Mucosa of stomach (tissue), 1 donor: ENCODE measurements around the gene NR5A1.

Experiments
- H3K27me3 ChIP-seq: one replicate; pipeline ENCODE4 v1.7.0; 2013; ENCODE audit warnings: mild to moderate bottlenecking, low read length; ENCODE audit not compliant: control insufficient read depth, insufficient read depth
- H3K36me3 ChIP-seq: one replicate; pipeline ENCODE4 v1.7.0; 2013; ENCODE audit warnings: low read length; ENCODE audit not compliant: control insufficient read depth, insufficient read depth
- H3K4me1 ChIP-seq: one replicate; pipeline ENCODE4 v1.7.0; 2013; ENCODE audit warnings: mild to moderate bottlenecking, low read length; ENCODE audit not compliant: control insufficient read depth, insufficient read depth
- H3K4me3 ChIP-seq: one replicate; pipeline ENCODE4 v1.7.0; 2013; ENCODE audit warnings: low read length
- H3K9ac ChIP-seq: one replicate; pipeline ENCODE4 v1.7.0; 2013; ENCODE audit warnings: mild to moderate bottlenecking, low read length, moderate library complexity
- H3K9me3 ChIP-seq: one replicate; pipeline ENCODE4 v1.7.0; 2013; ENCODE audit warnings: mild to moderate bottlenecking, low read length, moderate library complexity; ENCODE audit not compliant: control insufficient read depth
- donor health status: Pancreatic carcinoma.

Gene NR5A1

DNA sequence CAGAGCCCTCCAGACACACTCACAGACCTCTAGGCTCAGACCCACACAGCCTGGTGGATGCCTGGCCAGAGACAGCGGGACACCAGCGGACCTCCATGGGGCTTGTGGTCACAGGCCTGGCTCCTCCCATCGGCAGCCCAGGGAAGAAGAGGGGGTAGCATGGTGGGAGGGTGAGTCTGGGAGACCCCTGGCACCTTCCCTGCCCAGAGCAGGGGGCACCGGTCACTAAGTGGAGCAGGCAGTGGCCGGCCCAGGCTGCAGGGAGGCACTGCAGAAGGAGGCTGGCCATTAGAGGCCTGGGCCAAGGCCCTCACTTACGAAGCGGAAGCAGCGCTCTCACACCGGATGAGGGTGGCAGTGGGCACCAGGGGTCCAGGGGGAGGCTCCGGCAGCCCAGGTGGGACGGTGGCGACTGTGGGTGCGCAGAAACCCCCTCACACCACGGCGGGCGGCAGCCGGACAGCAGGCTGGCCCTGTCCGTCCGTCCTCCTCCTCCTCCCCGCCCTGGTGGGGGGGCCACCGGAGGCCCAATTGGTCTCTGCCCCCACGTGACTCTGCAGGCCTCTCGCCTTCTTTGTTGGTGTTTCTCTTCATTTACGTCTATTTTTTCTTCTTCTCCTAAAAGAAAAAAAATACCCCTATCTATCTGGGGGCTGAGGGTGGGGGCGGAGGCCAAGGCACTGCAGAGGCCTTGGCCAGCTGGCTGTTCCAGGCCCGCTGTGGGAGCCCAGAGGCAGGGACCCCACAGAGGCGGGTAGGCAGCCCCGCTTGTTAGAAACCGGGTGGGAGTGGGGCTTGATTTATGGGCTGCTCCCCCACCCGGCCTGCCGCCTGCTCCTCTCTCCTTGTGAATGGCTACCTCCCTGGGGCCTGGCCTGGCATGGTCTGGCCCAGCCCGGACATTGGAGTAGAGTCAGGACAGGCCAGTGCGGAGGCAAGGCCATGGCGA, at the start of gene NR5A1:
TSS of gene NR5A1 (minus strand) at position 469 of the 949 bp plus-strand sequence. CDS start 4,004 bp downstream, outside the sequence.
- Histone ChIP-seq H3K9ac (no peak within 1 kb of the TSS), H3K27me3 (peaks cover 39% of the 10 kb centered on the region), H3K4me3 (no peak within 1 kb of the TSS)

DNA sequence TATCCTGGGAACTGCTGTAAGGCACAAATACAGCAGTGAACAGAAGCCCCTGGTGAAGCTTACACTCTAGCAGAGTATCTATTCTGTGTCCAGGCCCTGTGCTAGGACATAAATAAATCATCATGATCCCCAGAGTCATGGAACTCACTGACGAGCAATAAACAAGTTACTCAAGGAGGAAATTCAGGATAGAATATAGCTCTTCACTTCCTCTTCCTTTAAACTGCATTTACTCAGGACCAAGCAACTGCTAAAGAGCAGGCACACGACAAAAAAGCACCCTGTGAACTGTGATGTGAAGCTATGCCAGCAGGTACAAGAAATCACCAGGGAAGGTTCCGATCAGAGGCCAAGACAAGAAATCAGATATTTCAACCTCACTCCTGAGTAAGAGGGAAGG, 47.8 kb upstream of the NR5A1 start:
- Histone ChIP-seq H3K36me3 (no peaks in the 10 kb centered on the region), H3K27me3 (no peaks in the 10 kb centered on the region), H3K4me3 (no peak overlapping the region), H3K9me3 (no peaks in the 10 kb centered on the region), H3K9ac (no peak overlapping the region), H3K4me1 (peaks cover 4% of the 10 kb centered on the region)

More for the DNA sequence above, at the start of gene NR5A1:
- no peaks in the 10 kb centered on the region for H3K9me3 ChIP-seq
- H3K4me1 ChIP-seq = peaks cover 8% of the 10 kb centered on the region
- H3K36me3 ChIP-seq = no peaks in the 10 kb centered on the region

DNA sequence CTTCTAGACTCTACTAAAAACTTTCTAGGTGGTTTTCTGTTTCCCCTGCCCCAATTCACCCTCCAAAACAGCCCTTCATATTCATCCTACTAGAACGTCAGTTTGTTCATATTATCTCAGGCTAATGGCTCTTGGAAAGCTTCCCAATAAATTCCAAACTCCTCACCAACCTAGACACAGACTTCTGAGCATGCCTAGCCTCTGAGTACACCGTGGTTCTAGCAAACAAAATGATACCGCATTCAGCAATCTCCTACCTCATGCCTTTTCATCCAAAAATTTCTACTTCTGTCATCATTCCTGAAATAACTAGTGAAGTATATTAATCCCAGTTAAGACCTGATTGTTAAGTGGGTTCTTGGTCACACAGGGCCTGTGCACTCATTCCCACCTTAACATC, 46.5 kb upstream of the NR5A1 start:
- Histone ChIP-seq H3K27me3 (no peaks in the 10 kb centered on the region), H3K4me3 (no peak overlapping the region), H3K9ac (no peak overlapping the region), H3K4me1 (peaks cover 4% of the 10 kb centered on the region), H3K36me3 (no peaks in the 10 kb centered on the region), H3K9me3 (no peaks in the 10 kb centered on the region)

DNA sequence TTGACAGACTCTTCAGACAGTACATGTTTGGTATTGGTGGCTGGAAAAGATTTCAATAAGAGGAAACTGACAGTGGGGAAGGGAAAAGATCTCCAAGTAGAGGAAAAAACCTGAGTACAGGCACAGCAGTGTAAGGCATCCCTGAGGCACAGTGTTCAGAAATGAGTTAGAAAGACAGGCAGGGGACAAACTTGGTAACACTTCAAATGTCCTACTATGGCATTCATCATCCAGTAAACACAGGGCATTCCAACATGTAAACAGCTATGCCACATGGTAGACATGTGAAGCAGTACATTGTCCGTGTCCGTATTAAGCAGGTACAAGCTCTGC, 45.0 kb upstream of the NR5A1 start:
- no peak overlapping the region for H3K9ac ChIP-seq
- H3K4me1 ChIP-seq = no peaks in the 10 kb centered on the region
- no peak overlapping the region for H3K4me3 ChIP-seq
- H3K9me3 ChIP-seq = no peaks in the 10 kb centered on the region
- H3K27me3 ChIP-seq = no peaks in the 10 kb centered on the region
- H3K36me3 ChIP-seq = no peaks in the 10 kb centered on the region

DNA sequence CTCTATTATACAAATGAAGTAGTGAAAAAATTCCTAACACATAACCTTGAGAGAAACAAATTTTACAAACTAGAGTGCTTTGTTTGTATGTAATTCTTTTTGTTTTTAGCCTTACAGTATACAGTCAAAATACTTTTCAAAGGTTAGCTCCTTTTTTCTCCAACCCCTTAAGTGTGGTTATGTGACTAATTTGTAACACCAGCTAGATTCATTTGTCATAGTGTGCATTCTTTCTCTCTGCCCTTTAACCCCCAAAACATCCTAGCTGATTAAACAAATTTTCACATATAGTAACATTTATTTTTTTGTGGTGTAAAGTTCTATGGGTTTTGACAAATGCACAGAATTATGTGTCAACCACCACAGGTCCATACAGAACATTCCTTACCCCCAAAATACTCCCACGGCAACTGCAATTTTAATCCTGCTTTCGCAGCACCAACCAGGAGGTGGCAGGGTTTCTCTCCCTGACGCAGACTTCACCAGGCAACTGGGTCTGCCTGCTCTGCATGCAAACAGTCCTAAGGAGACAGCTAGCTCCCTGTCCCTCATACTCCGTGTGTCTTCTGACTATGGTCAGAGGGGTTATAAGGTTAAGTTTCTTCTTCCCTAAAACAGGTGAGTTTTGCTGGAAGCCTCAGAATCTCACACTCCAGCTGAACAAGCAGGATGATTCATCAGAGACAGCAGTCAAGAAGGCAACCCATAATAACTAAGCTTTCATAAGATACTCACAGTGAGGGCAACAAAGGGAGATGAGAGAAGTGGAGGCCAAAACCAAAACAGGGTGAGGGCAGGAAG, 44.5 kb upstream of the NR5A1 start:
- H3K36me3 ChIP-seq = no peaks in the 10 kb centered on the region
- no peak overlapping the region for H3K9ac ChIP-seq
- no peaks in the 10 kb centered on the region for H3K27me3 ChIP-seq
- no peaks in the 10 kb centered on the region for H3K4me1 ChIP-seq
- no peaks in the 10 kb centered on the region for H3K9me3 ChIP-seq
- H3K4me3 ChIP-seq = no peak overlapping the region

DNA sequence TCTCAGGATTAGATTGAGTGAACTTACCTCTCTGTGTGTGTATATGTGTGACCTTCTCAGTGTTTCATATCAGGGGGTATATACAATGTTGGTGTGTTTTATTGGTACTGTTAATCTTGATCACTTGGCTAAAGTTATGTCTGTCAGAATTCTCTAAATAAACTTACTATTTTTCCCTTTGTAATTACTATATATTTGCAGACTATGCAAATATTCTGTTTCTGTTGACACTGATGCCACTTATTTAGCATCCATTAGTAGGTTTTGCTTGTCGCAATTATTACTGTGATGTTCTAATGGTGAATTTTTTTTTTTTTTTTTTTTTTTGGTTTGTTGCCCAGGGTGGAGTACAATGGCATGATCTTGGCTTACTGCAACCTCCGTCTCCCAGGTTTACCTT, 42.9 kb upstream of the NR5A1 start:
- Histone ChIP-seq H3K4me3 (no peak overlapping the region), H3K27me3 (no peaks in the 10 kb centered on the region), H3K9me3 (no peaks in the 10 kb centered on the region), H3K4me1 (no peaks in the 10 kb centered on the region), H3K9ac (no peak overlapping the region), H3K36me3 (no peaks in the 10 kb centered on the region)

DNA sequence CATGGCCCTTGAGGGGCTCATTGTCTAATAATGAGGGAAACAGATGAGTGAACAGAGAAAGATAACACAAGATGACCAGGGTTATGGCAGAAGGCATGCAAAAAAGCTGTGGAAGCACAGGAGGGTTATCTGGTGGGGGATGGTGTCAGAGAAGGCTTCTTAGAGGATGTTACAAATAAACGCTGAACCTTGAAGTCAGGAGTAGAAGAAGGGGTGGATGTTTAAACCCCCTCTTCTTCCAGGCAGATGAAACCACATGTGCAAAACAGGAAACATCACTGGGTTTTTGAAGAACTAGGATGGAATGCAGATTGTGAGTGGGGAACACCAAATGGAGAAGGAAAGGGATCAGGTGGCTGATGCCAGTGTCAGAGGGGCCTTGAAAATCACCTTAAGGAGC, 41.8 kb upstream of the NR5A1 start:
- Histone ChIP-seq H3K4me1 (no peaks in the 10 kb centered on the region), H3K4me3 (no peak overlapping the region), H3K27me3 (no peaks in the 10 kb centered on the region), H3K9ac (no peak overlapping the region), H3K36me3 (no peaks in the 10 kb centered on the region), H3K9me3 (no peaks in the 10 kb centered on the region)

DNA sequence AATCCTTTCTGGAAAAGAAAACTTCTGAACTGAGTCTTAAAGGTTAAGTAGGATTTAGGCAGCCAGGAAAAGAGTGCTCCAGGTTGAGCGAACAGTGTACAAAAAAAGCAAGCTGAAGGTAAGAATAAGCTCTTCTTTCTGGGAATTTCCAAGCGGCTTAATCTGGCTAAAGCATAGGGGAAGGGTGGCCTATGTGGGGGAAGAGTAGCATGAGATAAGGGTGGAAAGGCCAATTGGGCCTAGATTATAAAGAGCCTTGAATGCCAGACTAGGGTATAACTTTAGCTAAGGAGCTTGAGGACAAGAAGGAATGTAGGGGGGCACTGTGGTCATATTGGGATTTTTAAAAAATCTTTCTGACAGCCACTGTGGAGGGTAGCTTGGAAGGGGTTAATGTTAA, 37.3 kb upstream of the NR5A1 start:
- Histone ChIP-seq H3K9ac (no peak overlapping the region), H3K4me3 (no peak overlapping the region), H3K36me3 (no peaks in the 10 kb centered on the region), H3K9me3 (no peaks in the 10 kb centered on the region), H3K4me1 (no peaks in the 10 kb centered on the region), H3K27me3 (no peaks in the 10 kb centered on the region)

DNA sequence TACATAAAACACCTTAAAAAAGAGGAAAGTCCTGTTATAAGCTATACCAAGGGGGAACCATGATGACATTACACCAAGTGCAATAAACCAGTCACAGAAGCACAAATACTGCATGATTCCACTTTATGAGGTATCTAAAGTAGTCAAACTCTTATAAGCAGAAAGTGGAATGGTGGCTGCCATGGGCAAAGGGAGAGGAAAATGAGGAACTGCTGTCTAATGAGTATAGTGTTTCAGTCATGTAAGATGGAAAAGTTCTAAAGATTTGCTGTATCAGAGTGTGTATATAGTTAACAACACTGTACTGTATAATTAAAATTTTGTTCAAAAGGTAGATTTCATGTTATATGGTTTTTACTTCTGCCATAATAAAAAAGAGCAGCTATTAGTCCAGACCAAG, 34.6 kb upstream of the NR5A1 start:
- Histone ChIP-seq H3K4me3 (no peak overlapping the region), H3K9ac (no peak overlapping the region), H3K36me3 (no peaks in the 10 kb centered on the region), H3K9me3 (no peaks in the 10 kb centered on the region), H3K27me3 (no peaks in the 10 kb centered on the region), H3K4me1 (peaks cover 15% of the 10 kb centered on the region)

DNA sequence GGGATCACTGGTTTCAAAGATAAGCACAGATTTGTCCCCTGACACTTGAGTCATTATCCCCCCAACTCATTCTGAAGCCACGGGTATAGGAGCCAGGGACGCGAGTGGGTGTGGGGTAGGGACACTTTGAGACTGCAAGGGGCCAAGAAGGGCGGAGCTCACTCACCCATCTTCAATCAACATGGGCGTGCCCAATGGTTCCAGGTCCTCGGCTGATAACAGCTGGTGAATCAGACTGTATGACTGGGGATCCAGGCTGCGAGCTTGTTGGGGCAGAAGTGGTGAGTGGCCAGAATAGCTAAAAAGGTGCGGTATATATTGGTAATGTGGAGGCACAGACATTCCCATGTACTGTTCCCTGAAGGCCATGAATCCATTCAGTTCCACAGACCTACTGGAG, 30.7 kb upstream of the NR5A1 start:
- H3K27me3 ChIP-seq = no peaks in the 10 kb centered on the region
- H3K4me3 ChIP-seq = no peak overlapping the region
- H3K9me3 ChIP-seq = no peaks in the 10 kb centered on the region
- peaks cover 19% of the 10 kb centered on the region for H3K4me1 ChIP-seq
- no peak overlapping the region for H3K9ac ChIP-seq
- no peaks in the 10 kb centered on the region for H3K36me3 ChIP-seq

DNA sequence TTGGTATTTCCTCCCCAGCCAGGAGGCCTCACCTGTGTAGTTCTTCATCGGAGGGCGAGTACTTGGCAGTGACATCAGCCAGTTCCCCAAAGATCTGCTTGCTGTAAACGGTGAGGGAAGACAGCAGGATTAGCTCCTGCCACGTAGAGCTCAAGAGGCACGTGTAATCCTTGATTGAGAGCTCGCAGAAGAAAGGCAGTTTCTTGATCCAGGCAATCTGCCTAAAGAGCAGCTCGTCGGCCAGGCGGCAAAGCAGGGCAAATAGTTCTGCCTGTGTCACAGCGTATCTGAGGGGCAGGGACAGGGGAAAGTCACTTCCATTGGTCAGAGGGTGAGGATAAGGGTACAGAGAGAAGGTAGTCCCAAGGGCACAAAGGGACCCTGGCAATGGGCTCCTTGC, 28.6 kb upstream of the NR5A1 start:
- H3K9ac ChIP-seq = no peak overlapping the region
- no peaks in the 10 kb centered on the region for H3K36me3 ChIP-seq
- H3K9me3 ChIP-seq = no peaks in the 10 kb centered on the region
- no peaks in the 10 kb centered on the region for H3K27me3 ChIP-seq
- H3K4me3 ChIP-seq = no peak overlapping the region
- peaks cover 19% of the 10 kb centered on the region for H3K4me1 ChIP-seq

DNA sequence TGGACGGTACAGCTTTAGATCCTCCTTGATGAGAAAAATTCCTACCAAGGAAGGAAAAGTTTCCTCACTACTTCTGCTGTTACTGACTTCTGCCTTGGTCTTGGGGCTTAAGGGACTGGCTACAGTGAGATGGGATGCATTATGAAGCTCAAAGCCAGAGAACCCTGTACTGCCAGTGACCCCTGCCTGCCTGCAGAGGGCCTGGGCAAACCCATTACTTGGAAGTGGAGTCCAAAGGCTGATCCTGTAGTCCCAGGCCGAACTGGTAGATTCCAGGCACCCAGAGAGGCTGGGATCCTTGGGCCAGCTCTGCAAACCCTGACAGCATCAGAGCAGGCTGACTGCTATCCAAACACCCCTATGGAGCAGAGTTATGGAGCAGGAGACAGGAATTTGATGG, 25.7 kb upstream of the NR5A1 start:
- Histone ChIP-seq H3K9ac (no peak overlapping the region), H3K4me1 (peaks cover 13% of the 10 kb centered on the region), H3K36me3 (no peaks in the 10 kb centered on the region), H3K27me3 (no peaks in the 10 kb centered on the region), H3K4me3 (no peak overlapping the region), H3K9me3 (no peaks in the 10 kb centered on the region)
